DMS53 (cell line): ENCODE data around the gene PIGN.
"Not testable (repeated sequence)": the region's sequence is repeated elsewhere in the genome, so short reads cannot be mapped to it uniquely, and the experiment has no call there.

Experiments used
- DNase-seq: peaks from one replicate; lab custom pipeline; 2025; lab: John Stamatoyannopoulos, UW

PIGN gene

GRCh38 chr18:62060820-62061219, 126.0 kb downstream of the PIGN start:
- DNase-seq = no peak

DNA sequence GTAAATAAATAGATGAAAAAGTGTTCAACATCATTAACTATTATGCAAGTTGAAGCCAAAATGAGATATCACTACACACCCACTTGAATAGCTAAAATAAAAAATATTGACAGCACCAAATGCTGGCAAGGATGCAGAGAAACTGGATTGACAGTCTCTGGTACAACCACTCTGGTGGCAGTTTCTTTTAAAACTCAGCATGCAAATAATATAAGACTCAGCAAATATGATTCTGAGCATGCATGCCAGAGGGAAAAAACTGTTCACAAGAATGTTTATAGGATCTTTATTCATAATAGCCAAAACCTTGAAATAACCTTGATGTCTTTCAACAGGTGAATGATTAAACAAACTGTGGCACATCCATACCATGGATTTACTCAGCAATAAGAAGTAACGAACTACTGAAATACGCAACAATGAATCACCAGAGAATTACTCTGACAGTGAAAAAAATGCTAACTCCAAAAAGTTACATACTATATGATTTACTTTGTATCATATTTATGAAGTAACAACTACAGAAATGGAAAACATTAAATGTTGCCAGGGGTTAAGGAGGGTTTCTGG, 131.8 kb downstream of the PIGN start:
- no peak for DNase-seq

DNA sequence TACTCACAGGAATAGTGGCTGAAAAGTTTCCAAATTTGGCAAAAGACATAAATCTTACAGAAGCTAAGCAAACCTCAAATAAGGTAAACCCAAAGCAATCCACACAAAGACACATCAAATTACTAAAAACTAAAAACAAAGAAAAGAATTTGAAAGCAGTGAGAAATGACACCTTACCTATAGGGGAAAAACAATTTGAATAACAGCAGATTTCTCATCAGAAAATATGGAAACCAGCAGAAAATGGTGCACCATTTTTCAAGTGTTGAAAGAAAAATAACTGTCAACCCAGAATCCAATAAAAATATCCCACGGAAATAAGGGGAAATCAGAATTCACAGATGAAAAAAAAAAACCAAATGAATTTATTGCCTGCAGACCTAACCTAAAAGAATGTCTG, 138.6 kb downstream of the PIGN start:
- no peak for DNase-seq

DNA sequence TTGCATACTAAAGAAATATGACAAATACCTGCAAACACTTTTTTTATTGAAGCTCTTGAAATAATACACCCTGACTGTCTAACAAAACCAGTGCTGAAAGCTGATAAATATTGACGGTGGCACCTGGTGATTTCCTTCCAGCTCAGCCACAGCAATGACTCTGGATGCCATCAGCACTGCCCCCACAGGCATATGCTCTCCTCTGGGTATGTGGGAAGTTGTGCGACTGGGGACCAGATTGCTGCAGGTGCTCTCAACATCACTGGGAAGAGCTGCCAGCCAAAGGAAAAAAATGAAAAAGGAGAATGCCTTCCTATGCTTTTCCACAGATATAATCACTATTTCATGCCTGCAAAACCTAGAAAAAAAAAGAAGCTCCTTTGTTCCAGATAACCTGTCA, 141.5 kb downstream of the PIGN start:
- no peak for DNase-seq

DNA sequence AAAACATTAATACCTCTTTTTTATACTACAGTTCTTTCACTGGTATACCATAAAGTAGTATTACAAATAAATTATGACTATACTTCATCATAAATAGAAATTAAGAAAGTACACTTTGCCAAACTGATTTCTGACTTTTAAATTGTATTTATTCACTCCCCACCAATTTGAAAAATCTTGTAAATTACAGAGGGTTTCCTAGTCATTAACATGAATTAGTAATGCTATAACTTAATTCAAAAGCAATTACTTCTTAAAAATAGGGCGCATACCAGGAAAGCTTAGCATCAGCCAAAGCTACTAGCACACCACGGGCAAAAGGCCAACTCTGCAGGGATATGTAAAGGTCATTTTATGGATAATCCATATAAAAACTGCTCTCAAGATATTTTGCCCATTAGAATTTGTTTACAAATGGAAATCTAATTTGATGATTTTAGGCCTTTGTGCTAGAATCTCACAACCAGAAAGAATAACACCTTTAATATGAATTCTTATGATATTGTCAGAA, 142.3 kb downstream of the PIGN start:
- DNase-seq = no peak

DNA sequence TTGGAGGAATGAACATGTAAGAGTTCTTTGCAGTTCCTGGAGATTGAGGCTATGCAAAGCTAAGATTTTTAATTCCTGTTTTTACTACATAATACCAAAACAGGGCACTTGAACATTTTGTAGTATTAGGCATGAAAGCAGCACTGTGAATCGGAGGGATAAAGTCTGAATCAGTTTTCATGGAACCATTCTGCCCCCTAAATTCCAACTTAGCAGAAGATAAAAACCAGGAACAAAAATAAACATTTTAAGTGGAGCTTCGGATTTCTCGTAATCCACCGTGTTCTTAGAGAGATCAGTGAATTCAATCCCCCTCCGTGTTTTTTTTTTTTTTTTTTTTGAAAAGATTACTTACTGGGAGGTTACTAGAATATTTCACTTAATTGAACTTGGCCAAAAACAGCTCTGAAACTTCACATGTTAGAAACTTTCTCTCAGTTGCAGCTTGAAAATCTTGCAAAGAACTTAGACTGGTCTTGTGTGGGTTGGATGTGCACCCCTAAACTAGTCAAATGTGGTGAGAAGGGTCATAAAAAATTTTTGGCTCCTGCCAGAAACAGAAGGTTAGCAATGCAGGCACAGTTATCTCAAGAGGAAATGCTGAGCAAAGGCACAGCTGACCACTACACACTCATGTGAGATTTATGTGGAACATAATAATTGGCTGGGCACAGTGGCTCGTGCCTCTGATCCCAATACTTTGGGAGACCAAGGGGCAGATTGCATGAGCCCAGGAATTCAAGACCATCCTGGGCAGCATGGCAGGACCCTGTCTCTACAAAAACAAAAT, 148.7 kb downstream of the PIGN start:
- DNase-seq = no peak

- no peak for DNase-seq
Measured at GRCh38 chr18:62037012-62037742, 149.7 kb downstream of the PIGN start.

DNA sequence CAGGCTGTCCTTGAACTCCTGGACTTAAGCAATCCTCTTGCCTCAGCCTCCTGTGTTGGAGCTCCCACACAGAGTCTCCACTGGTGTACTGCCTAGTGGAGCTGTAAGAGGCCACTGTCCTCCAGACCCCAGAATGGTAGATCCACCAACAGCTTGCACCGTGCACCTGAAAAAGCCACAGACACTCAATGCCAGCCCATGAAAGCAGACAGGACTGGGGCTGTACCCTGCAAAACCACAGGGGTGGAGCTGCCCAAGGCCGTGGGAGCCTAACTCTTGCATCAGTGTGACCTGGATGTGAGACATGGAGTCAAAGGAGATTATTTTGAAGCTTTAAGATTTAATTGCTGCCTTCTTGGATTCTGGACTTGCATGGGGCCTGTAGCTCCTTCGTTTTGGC, 152.6 kb downstream of the PIGN start:
- not testable (repeated sequence) for DNase-seq

GRCh38 chr18:62033756-62034155, 153.1 kb downstream of the PIGN start:
- DNase-seq = no peak

GRCh38 chr18:62033207-62033606, 153.6 kb downstream of the PIGN start:
- no peak for DNase-seq

- DNase-seq = no peak
Measured at GRCh38 chr18:62030091-62030985, 156.5 kb downstream of the PIGN start.

GRCh38 chr18:62028715-62029114, 158.1 kb downstream of the PIGN start:
- no peak for DNase-seq

DNA sequence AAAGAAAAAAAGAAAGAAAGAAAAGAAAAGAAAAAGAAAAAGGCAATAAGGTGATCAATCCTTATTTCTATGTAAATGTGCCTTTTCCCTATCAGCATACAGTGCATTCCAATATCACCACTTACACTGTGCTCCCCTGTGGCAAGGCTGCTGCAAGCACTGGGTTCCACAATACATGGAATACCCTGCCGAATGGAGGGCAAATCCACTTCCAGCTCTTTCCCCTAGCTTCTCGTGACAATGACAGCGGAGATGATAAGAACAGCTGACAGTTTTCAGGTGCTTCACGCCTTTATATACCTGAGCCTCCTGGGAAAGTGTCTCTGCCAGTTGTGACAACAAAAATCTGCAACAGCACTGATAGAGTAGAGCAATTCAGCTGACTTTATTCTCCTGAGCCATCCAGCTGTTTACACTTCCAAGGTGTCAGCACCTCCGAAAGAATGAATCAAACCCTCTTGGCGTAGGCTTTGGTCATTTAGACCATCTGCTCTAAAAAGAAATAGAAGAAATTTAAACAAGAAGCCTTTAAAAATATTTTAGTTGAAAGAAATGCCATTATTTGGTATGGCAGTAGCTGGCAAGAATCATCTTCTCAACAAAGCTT, 158.8 kb downstream of the PIGN start:
- no peak for DNase-seq

DNA sequence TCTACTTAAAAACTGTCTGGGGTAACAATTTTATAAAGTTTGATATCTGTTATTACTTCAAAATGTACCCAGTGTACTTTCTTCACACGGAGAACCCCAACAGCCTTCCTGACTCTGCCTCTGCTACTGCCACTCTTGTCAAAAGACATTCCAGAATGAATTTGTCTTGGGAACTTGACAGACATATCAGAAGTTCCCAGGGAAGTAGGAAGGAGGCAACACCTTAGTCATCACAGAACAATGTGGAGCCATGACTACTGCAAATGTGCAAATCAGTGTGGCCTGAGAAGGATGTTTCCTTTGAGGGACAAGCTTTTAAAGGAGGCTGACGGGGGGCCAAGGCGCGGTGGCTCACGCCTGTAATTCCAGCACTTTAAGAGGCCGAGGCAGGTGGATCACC, 160.3 kb downstream of the PIGN start:
- no peak for DNase-seq

GRCh38 chr18:62024983-62025382, 161.9 kb downstream of the PIGN start:
- no peak for DNase-seq

GRCh38 chr18:62023536-62023935, 163.3 kb downstream of the PIGN start:
- no peak for DNase-seq

DNA sequence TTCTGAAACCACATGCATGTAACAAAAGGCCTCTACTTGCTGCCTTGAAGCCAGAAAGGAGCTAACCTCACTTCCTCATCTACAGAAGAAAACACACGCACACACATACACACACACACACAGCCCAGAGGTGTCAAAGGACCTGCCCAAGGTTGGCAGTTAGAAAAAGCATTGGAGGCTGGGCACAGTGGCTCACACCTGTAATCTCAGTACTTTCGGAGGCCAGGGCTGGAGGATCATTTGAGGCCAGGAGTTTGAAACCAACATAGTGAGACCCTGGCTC, 168.2 kb downstream of the PIGN start:
- no peak for DNase-seq

- DNase-seq = no peak
Measured at GRCh38 chr18:62018034-62018758, 168.7 kb downstream of the PIGN start.

DNA sequence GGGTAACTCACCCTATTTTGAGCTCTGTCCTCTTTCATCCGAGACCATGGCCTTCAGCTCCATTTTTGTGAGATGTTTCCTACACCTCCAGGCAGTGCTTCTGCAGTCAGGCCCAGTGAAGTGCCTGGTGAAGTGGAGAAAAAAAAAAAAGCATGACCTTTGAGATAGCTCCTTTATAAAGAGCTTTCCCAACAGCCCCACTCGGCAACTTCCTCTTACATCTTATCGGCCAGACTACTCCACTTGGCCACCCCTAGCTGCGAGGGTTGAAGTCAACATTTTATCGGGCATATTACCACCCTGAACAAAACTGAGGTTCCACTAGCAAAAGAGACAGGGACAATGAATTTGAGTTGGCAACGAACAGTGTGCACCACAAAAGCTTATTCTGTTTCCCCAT, 169.2 kb downstream of the PIGN start:
- DNase-seq = peak; percentile 28

DNA sequence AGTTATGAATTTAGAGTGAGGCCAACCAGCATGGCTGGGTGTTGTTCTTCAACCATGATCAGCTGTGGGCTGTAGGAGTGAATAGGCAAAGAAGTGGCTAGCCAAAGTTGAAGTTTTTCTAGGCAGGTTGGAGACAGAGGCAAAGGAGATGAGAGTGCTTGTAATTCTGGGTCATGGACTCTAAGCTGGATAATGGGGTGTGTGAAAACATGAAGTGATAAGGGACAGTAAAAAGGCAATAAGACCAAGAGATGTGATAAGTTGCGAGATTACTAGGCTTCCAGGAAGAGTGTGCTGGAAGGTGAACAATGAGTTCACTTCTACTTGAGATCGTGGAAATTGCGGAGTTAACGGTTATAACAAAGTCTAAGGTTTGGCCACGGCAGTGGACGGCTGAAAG, 175.4 kb downstream of the PIGN start:
- no peak for DNase-seq

DNA sequence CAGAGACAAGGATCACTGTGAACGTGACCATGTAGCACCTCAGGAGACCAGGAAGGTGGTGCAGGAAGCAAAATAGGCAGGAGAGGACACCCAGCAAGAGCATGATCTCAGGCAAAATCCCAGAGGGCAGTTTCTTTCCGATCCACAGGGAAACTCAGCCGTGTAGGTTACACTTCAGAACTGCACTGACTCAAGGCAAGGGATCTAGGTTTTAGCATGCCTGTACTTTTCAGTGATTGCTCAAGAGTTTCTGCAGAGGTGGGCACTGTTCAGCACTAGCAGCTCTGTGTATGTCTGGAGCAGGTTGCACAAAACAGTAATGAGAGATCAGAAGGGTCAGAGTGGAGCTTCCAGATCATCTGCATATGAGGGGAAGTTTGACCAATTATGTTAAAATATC, 177.3 kb downstream of the PIGN start:
- DNase-seq = no peak
